GM12891 (cell line): ENCODE measurements around the gene MEX3A.
A peak's percentile ranks its signal among the peaks of the same experiment; 100 is the strongest.

Source experiments
- PAX5 ChIP-seq: IDR thresholded peaks from 2 replicates; pipeline ENCODE4 v1.6.1; 2011; ENCODE audit warnings: low read length, moderate library complexity, mild to moderate bottlenecking; ENCODE audit not compliant: insufficient read depth, severe bottlenecking
- POLR2A ChIP-seq: IDR thresholded peaks from 2 replicates; pipeline ENCODE4 v1.6.1; 2011; ENCODE audit warnings: low read depth, low read length, control low read depth
- POLR2AphosphoS5 ChIP-seq: IDR thresholded peaks from 2 replicates; pipeline ENCODE4 v1.6.1; 2011; ENCODE audit warnings: low read depth, low read length, control low read depth
- POU2F2 ChIP-seq: IDR thresholded peaks from 2 replicates; pipeline ENCODE4 v1.6.1; 2011; ENCODE audit warnings: low read depth, mild to moderate bottlenecking, control low read depth, low read length, moderate library complexity
- SPI1 ChIP-seq: IDR thresholded peaks from 2 replicates; pipeline ENCODE4 v1.6.1; 2011; ENCODE audit warnings: low read depth, low read length, control low read depth
- TAF1 ChIP-seq: IDR thresholded peaks from 2 replicates; pipeline ENCODE4 v1.6.1; 2011; ENCODE audit warnings: low read depth, low read length, control low read depth

DNA sequence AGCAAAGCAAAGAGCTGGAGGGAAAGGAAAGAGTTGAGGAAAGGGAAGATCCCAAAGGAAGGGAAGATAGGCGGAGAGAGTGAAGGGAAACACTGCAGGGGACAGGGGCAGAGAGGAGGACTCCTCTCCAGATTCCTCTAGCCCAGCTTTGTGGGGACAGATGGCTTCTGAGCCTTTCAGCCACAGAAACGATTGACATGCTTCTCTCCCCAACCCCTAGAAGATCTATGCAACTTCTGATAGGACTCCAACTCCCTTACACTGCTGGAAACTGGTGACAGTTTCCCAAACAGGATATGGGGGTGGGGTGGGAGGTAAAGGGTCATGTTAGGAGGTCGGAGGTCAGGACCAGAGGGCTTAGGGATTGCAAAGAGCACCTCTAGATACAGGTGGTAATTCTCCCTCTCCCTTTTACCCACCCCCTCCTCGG lies 6.5 kb downstream of the MEX3A start:
- TF ChIP-seq POLR2A (no peak), POU2F2 (no peak), POLR2AphosphoS5 (no peak), TAF1 (peak; percentile 21; the same call in 1 of the 2 replicates), PAX5 (no peak), SPI1 (no peak)
